CD4-positive, alpha-beta T cell treated with Interleukin-6 for 4 hours (primary cell): ENCODE measurements around the gene TRAF5.
"Not testable (repeated sequence)": the region's sequence is repeated elsewhere in the genome, so short reads cannot be mapped to it uniquely, and the experiment has no call there.

Experiments used
- DNase-seq: peaks from one replicate; pipeline ENCODE4 v3.0.0-alpha.2; 2020; ENCODE audit warnings: mixed read lengths

Gene TRAF5

DNA sequence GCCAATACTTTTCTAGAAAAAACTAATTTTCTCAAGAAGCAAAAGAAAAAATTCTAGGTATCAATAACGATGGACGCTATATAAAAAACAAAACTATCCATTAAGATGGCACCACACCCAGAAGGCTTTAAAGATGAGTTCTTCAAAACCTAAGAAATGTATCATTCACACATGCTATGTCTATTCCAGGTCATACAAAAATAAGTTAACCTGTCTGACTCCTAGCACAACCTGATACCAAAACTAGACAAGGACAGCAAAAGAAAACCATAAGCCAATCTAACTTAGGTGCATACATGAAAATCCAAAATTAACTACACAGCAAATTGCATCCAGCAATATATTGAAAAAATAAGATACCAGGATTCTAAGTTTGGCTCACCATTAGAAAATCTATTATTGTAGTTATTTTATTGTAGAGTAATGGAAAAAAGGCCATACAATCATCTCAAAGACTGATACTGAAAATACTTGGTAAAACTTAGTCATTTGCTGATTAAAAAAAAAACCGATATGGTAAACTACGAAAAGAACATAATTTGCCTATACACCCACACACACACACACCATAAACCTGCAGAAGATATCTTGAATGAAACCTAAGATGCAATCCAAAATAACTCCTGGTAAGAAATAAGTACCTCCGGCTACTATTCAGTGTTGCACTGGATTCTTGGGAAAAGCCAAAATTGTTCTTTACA lies 55.0 kb downstream of the TRAF5 start:
- DNase-seq = no peak

GRCh38 chr1:211382182-211382713 lies 55.6 kb downstream of the TRAF5 start:
- no peak for DNase-seq

DNA sequence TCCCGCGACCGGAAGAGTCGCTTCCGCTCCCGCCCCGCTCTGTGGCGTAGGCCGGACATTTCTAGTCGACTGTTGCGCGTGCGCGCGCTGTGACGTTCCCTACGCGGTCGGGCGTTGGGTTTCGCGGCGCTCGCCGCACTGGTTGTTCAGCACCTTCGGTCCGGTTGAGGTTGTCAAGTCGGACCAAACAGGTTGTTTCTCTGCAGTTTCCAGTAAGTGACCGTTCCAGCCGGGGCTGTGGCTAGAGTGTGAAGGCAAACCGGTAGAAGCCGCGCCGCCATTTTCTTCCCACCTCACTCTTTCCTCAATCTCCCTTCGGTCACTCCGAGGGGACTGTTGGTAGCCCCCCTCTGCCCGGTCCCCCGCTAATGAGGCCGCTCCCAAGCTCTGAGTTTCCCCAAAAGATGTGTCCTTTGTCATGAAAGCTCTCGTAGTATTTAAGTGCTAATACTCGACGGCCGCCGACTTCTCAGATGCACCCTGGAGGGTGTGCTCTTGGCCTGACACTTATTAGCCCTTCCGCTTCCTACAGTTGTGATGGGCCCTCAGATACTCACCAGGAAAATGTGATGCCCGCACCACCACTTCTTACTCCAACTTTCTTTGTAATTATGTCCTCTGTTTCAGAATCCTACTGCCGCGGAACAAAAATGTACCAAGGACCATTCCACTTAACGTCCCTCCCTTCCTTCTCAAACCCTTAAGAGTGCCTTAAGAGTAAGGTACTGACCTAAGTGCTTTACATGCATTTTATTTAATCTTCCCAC lies 56.3 kb downstream of the TRAF5 start:
- peak; percentile 85 for DNase-seq

DNA sequence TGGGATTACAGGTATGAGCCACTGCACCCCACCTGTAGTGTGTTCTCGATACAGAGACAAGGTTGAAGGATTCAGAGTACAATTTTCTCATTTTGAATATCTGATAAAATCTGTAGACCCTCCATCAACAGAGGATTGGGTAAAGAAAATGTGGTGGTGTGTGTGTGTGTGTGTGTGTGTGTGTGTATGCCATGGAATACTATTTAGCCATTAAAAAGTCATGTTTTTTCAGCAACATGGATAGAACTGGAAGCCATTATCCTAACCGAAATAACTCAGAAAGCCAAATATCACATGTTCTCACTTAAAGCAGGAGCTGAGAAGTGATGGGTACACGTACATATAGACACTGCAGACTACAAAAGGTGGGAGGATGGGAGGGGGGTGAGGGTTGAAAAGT lies 57.9 kb downstream of the TRAF5 start:
- DNase-seq = no peak

- no peak for DNase-seq
These were observed 60.3 kb downstream of the TRAF5 start for GRCh38 chr1:211386921-211387320.

DNA sequence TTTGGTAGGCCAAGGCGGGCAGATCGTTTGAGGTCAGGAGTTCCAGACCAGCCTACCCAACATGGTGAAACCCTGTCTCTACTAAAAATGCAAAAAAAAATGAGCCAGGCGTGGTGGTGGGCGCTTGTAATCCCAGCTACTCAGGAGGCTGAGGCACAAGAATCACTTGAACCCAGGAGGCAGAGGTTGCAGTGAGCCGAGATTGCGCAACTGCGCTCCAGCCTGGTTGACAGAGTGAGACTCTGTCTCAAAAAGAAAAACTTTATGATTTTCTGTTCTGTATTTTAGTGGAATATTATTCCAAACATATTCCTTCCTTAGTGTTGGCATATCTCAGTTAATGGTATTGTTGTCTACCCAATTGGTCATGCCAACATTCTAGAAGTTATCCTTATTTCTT lies 64.2 kb downstream of the TRAF5 start:
- not testable (repeated sequence) for DNase-seq

DNA sequence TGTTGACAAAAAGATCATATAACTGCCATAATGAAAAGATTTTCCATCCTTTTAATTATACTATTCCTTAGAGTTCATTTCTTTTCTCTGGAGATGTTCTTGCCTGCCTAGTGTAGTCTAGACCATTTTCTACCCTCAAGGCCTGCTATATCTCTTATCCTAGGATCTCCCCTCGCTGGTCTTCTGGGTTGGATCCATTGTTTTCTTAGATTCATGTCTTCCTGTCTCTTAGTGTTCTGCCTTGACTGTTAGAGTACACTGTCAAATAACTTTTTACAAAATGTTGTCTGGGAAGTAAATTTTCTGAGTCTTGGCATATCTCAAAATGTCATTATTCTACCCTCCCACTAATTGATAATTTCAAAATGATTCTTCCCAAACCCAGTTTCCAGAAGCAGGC lies 66.6 kb downstream of the TRAF5 start:
- no peak for DNase-seq

DNA sequence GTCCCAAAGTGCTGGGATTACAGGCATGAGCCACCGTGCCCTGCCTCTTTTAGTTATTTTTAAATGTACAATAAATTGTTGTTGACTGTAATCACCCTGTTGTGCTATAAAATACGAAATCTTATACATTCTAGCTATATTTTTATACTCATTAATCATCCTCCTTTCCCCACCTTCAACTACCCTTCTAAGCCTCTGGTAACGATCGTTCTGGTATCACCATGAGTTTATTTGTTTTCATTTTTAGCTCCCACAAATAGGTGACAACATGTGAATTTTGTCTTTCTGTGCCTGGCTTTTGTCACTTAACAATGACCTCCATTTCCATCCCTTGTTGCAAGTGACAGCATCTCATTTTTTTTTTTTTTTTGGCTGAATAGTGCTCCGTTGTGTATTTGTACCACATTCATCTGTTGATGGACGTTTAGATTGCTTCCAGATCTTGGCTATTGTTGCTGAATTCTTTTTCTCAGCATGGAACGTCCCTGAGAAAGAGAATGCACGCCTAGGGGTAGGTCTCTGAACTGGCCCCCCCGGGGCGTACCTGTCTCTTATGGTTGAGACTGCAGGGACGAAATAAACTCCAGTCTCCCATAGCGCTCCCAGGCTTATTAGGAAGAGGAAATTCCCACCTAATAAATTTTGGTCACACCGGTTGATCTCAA lies 71.8 kb downstream of the TRAF5 start:
- DNase-seq = not testable (repeated sequence)

DNA sequence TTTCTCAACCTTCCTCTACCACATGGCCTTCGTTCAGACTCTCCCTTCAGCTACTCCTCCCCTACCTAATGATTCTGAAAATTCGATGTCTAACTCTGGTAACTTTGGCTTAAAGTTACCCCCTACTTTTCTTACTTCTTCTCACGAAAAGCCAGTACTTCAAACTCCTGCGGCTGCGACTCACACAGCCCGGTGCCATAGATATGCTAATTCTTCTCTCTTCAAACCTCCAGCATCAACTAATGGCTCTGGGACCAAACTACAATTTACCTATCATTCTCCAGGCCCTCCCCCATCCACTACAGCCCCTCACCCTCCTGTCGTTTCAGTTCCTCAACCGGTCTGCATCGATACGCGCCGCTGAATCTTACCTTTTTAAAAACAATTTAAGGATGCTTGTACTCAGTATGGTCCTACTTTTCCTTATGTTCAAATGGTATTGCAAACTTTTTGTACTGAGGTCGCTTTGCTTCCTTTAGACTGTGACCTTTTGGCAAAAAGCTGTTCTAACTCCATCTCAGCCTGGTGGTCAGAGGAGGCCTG lies 73.3 kb downstream of the TRAF5 start:
- not testable (repeated sequence) for DNase-seq

DNA sequence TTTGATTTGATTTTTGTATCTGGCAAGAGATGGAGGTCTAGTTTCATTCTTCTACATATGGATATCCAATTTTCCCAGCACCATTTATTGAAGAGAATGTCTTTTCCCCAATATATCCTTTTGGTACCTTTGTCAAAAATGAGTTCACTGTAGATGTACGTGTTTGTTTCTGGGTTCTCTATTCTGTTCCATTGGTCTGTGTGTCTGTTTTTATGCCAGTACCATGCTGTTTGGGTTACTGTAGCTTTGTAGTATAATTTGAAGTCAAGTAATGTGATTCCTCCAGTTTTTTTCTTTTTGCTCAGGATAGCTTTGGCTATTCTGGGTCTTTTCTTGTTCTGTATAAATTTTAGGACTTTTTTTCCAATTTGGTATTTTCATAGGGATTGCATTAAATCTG lies 75.1 kb downstream of the TRAF5 start:
- not testable (repeated sequence) for DNase-seq

DNA sequence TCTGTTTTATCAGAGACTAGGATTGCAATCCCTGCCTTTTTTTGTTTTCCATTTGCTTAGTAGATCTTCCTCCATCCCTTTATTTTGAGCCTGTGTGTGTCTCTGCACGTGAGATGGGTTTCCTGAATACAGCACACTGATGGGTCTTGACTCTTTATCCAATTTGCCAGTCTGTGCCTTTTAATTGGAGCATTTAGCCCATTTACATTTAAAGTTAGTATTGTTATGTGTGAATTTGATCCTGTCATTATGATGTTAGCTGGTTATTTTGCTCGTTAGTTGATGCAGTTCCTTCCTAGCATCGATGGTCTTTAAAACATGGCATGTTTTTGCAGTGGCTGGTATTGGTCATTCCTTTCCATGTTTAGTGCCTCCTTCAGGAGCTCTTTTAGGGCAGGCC lies 79.5 kb downstream of the TRAF5 start:
- not testable (repeated sequence) for DNase-seq

DNA sequence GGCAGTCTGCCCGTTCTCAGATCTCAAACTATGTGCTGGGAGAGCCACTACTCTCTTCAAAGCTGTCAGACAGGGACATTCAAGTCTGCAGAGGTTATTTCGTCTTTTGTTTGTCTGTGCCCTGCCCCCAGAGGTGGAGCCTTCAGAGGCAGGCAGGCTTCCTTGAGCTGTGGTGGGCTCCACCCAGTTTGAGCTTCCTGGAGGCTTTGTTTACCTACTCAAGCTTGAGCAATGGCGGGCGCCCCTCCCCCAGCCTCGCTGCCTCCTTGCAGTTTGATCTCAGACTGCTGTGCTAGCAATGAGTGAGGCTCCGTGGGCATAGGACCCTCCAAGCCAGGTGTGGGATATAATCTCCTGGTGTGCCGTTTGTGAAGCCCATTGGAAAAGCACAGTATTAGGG lies 81.1 kb downstream of the TRAF5 start:
- peak; percentile 14 for DNase-seq

DNA sequence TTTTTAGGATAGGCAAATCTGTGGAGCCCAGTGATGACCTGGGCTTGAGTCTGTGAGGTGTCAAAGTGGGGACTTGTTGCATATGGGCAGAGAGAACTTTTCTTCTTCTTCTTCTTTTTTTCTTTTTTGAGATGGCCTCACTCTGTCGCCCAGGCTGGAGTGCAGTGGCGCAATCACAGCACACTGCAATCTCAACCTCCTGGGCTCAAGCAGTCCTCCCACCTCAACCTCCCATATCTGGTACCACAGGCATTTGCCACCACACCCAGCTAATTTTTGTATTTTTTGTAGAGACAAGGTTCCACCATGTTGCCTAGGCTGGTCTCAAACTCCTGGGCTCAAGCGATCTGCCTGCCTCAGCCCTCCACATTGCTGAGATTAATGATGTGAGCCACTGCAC lies 85.0 kb downstream of the TRAF5 start:
- DNase-seq = no peak

DNA sequence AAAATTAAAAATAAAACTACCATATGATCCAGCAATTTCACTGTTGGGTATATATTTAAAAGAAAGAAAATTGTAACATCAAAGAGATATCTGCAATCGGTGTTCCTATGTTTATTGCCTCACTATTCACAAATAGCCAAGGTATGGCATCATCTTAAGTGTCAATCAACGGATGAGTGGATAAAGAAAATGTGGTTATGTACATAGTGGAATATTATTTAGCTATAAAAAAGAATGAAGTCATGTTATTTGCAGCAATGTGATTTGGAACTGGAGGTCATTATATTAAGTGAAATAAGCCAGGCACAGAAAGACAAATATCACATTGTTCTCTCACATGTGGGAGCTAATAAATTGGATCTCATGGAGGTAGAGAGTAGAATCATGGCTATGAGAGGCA lies 89.1 kb downstream of the TRAF5 start:
- DNase-seq = no peak

DNA sequence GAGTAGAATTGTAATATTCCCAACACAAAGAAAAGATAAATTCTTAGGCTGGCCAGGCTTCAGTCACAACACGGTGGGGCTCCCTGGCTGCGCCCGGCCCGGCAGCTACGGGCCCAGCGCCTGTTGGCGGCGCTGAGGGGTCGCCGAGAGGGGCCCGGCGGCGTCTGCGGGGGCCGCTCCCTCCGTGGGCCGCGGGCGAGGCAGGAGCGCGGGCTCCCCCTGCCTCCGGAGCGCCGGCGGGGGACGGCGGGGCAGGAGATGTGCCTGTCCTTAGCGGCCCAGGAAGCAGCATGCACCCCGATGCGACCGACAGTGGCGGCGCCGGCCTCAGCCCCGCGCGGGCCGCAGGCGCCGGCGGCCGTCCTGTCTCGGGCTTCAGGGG lies 89.6 kb downstream of the TRAF5 start:
- peak; percentile 45 for DNase-seq

GRCh38 chr1:211416628-211417323 lies 90.1 kb downstream of the TRAF5 start:
- peak; percentile 55 for DNase-seq

DNA sequence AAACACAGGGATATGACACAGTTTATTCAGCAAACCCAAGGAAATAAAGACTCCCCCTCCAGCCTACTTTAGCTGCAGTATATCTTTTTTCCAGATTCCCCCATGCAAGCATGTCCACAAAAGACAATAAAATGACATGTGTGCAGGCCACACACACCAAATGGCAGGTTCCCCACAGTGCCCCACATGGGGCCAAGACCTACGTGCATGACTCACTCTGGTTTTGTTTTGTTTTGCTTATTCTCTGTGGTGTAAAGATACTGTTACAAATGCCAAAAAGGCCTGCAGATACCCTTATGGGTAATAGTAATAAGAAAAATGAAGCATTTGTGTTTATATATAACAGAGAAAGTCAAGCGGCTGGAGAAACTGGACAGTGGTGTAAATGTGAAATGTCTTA lies 93.8 kb downstream of the TRAF5 start:
- no peak for DNase-seq

- no peak for DNase-seq
These were observed 94.3 kb downstream of the TRAF5 start for GRCh38 chr1:211420845-211421454.

- DNase-seq = no peak
These were observed 97.4 kb downstream of the TRAF5 start for GRCh38 chr1:211424018-211424417.
